Measurements from ENCODE around the gene HPS1. TPM values are rescaled to one million over a fixed set of nuclear protein-coding genes. Genes with fewer than 3 reads are reported as not detected.

The HPS1 gene
- total and polyA plus RNA-seq, 2 donors (not counting 3 experiments of a cell fraction or from before 2014, with no cell fraction given) = 60.7 to 67.5 TPM

DNA sequence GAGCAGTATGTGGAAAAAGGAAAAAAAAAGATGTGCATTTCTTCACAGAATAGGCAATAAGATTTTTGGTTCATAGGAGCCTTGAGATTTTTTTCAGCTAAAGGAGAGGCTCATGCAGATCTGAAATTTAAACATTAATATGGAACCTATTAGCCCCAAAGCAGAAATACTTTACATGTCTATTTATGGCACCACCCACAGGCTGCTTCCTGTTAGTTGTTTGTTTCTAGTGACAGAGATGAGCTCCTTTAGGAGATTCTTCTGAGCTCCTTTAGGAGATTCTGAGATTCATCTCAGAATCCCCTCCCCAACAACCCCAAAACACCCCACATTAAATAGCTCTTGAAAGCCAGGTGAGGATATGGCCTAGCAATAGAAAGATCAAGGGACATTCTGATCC lies 27.9 kb upstream of the HPS1 start:
- no peak overlapping the region for H3K9ac ChIP-seq (replicated peaks; ENCODE audit: extremely low read depth, insufficient read depth, low read length)
- H3K27me3 ChIP-seq (ENCODE audit: control insufficient read depth in 2 of 2, insufficient read depth in 2 of 2, low read length in 2 of 2) = no peaks in the 10 kb centered on the region
- no peak for DNase-seq (ENCODE audit: low read depth, low spot score)
- no peak for FAIRE-seq
- no peaks in the 10 kb centered on the region for H3K4me1 ChIP-seq (ENCODE audit: control insufficient read depth, extremely low read depth, insufficient read depth, low read length)
- no peak overlapping the region for H3K4me3 ChIP-seq (replicated peaks in 1 of 3; ENCODE audit: insufficient read depth in 1 of 3, low read depth in 1 of 3, low read length in 3 of 3)
- no peaks in the 10 kb centered on the region for H3K36me3 ChIP-seq (ENCODE audit: control insufficient read depth in 2 of 2, extremely low read depth in 1 of 2, insufficient read depth in 2 of 2, low read length in 2 of 2)
- TF ChIP-seq, protein P1, sequence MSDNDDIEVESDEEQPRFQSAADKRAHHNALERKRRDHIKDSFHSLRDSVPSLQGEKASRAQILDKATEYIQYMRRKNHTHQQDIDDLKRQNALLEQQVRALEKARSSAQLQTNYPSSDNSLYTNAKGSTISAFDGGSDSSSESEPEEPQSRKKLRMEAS (IDR thresholded peaks at IDR 0.05; ENCODE audit: insufficient read depth, insufficient read length) = no peak
- TF ChIP-seq EZH2 (IDR thresholded peaks at IDR 0.05; ENCODE audit: borderline replicate concordance, low read depth, low read length, severe bottlenecking) (no peak), FOS (IDR thresholded peaks at IDR 0.05; ENCODE audit: borderline replicate concordance, insufficient read depth, low read length) (no peak), POLR2AphosphoS5 (IDR thresholded peaks at IDR 0.05; ENCODE audit: insufficient read depth, low read depth, low read length) (no peak), MYC (IDR thresholded peaks at IDR 0.05; ENCODE audit: low read depth, low read length) (no peak), GATA2 (IDR thresholded peaks at IDR 0.05; ENCODE audit: insufficient read depth, insufficient read length, low read depth, low read length) (no peak), JUN (IDR thresholded peaks at IDR 0.05; ENCODE audit: borderline replicate concordance, insufficient read depth, insufficient read length, low read depth) (no peak), POLR2A (IDR thresholded peaks at IDR 0.05; ENCODE audit: low read depth, low read length) (no peak)
- TF ChIP-seq, protein P2, sequence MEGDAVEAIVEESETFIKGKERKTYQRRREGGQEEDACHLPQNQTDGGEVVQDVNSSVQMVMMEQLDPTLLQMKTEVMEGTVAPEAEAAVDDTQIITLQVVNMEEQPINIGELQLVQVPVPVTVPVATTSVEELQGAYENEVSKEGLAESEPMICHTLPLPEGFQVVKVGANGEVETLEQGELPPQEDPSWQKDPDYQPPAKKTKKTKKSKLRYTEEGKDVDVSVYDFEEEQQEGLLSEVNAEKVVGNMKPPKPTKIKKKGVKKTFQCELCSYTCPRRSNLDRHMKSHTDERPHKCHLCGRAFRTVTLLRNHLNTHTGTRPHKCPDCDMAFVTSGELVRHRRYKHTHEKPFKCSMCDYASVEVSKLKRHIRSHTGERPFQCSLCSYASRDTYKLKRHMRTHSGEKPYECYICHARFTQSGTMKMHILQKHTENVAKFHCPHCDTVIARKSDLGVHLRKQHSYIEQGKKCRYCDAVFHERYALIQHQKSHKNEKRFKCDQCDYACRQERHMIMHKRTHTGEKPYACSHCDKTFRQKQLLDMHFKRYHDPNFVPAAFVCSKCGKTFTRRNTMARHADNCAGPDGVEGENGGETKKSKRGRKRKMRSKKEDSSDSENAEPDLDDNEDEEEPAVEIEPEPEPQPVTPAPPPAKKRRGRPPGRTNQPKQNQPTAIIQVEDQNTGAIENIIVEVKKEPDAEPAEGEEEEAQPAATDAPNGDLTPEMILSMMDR (IDR thresholded peaks at IDR 0.05; ENCODE audit: extremely low read depth in 1 of 2, insufficient read depth in 1 of 2, low read depth in 1 of 2, low read length in 2 of 2) = no peak
- no peaks in the 10 kb centered on the region for H3K79me2 ChIP-seq (ENCODE audit: control insufficient read depth, insufficient read depth, low read length)
- no peaks in the 10 kb centered on the region for H4K20me1 ChIP-seq (replicated peaks; ENCODE audit: control insufficient read depth, extremely low read depth, insufficient read depth, low read length)
- no peak overlapping the region for H2AFZ ChIP-seq (ENCODE audit: low read depth, low read length)
- intact Hi-C loops (cut with micrococcal nuclease) (no loop called here), dilution Hi-C loops (cut with MboI; ENCODE audit: extremely low pct_ligation_motif_present, low sequenced_read_pairs) (no loop called here)
- POLR2A ChIA-PET = no interaction called here
- no peaks in the 10 kb centered on the region for H3K9me1 ChIP-seq (replicated peaks; ENCODE audit: control insufficient read depth, extremely low read depth, insufficient read depth, low read length)
- H3K27ac ChIP-seq (ENCODE audit: insufficient read depth, low read depth, low read length) = no peak overlapping the region
- CTCF ChIA-PET = interaction anchor here (1.2 kb wide), 1 partner anchor 772 kb away, joined by 3 read pairs; no protein-coding TSS in a partner anchor
- BruUV-seq (replicated peaks) = no TSS peak
- no peak overlapping the region for H3K4me2 ChIP-seq (ENCODE audit: insufficient read depth, low read length)
- H3K9me3 ChIP-seq (replicated peaks; ENCODE audit: control insufficient read depth, insufficient read depth, low read length) = no peaks in the 10 kb centered on the region

Data from endothelial cell of umbilical vein (primary cell).